NCI-H82 (cell line): ENCODE measurements around the gene ADAMTS6.

ENCODE experiments used
- DNase-seq: peaks from one replicate; lab custom pipeline; 2025; lab: John Stamatoyannopoulos, UW

ADAMTS6 gene

DNA sequence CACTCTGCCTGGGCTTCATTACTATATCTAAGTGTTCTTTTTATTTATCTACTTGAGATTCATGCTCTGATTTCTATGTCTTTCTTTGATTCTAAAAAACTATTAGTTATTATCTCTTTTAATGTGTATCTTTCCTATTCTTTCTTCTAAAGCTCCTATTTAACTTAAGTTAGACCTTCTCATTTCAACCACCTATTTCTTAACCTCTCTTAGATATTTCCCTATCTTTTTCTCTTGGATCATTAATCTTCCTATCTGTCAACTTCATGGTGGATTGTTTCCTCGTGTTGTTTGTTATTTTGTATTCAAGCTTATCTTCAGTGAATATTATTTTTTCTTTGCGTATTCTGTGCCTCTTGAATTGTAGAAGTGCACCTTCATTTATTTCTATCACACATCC is 202.1 kb downstream of the ADAMTS6 start:
- DNase-seq = no peak

DNA sequence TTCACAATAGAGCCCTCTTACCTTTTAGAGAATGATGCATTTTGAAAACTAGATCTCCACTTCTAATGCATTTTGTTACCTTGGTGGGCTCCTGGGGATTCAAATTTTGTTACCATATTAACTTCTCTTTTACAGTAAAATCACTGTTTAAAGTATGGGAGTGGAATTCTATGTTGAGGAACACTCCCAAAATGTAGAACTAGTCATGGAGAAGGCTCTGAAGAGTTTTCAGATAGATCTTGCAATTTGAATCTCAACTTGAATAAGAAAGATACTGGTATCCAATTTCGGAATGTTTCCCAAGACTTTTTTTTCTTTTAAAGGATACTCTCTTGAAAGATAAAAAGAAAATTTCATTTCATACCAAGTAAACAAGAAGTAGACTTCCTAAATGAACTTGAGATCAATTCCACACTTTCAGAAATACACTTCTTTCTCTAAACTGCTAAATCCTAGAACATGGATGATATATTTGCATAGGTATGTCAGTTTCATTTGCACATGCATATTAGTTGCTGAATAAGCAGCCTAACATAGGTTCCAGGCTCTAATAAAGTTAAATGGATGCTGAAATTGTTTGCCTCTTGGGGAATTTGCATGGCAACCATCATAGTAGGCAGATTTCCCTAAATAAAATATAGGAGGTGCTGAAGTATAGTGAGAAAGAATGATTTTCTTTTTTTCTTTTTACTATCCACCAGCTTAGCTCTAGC is 205.4 kb downstream of the ADAMTS6 start:
- no peak for DNase-seq

DNA sequence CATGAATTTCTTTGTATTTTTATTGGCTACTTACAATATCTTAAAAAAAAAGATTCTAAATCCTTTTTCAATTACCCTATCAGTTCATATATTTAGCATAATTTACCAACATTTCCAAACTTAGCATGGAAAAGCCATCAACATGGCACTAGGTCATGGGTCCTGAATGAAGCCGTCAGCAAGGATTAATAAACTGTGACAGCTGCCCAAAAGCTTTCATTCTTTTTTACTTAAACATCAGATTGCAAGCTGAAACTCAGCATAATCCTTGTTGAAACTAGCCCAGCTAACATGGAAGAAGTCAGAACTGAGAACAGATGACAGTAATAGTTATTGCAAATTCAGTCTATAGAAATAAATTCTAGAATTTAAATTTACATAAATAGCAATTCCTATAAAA is 209.8 kb downstream of the ADAMTS6 start:
- DNase-seq = no peak

DNA sequence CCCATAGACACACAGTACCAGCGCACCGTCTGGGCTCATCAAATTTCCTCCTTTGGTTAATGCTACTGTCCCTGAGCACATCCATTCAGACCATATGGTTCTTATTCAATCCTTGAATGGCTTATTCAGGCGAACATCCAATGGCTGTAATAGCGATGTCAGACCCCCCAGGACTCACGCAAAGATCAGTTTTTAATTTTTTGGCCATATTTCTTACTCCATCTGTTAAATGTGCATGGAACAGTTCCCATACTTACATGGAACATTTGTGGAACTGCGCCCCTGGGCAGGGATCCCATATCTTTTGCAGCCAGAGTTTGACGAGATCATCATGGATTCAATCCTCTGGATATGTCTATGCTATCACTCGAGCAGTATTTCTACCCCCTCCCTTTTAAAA is 213.2 kb downstream of the ADAMTS6 start:
- peak; percentile 76 for DNase-seq

DNA sequence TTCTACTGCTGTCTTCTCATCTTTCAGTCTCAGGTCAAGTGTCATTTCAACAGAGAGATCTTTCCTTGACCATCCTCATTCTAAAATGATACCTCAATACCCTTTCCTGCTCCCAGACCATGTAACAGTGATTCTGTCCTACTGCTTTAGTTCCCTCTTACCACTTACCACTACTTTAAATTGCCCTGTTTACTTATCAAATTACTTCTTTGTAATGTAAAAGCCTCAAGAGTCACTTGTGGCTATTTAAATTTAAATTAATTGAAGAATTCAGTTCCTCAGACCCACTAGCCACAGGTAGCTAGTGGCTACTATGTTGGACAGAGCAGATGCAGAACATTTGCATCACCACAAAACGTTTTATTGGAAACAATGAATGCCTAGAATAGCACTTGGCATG is 217.3 kb downstream of the ADAMTS6 start:
- DNase-seq = no peak

DNA sequence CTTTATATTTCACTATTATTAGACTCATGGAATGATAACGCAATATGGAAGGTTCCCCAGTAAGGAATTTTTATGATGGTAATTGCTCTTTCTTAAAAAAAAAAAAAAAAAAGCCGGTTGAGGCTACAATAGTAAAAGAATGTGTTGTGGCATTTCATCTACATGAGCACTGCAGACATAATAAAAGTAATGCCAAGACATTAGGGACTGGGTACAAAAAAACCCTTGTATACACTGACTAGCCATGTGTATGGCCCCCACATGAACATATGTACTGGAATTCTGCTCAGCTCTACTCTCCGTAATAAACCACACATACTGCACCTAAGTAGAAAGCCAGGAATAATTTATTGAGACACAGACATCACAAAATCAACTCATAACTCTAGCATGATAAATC is 218.4 kb downstream of the ADAMTS6 start:
- DNase-seq = no peak

DNA sequence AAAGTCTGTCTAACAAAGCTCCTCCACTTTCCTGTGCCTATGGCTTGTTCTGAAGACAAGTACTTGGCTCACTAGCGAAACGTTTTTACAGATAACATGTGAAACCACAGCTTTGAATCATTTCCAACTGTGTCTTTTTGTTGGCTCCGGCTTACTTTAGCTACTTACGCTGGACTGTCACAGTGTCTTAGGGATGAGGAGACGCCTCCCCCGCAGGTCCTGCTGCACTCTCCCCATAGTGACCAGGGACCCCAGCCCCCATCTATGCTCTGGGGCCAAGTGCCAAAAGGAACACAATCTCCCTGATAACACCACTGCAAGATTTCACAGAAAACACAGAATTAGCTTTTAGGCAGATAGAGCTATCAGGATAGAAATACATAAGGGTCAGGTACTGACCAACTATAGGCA is 219.1 kb downstream of the ADAMTS6 start:
- no peak for DNase-seq

DNA sequence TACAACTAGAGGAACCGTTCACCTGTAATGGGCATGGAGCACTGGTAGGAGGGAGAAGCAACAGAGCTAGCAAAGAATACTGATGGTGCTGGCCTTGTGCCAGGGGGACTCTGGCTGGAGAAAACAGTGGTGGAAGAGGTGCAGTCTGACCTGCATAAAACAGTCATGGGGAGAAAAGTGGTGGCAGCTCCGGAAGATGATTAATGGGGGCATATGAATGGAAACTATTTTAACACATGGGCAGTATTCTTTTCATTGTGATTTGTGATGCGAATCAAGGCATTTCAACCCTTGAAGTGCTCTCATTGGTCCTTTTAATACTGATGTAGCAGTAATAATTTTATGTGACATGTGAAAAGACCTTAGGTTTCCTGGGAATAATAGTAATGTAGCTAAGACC is 219.6 kb downstream of the ADAMTS6 start:
- peak; percentile 0 for DNase-seq

DNA sequence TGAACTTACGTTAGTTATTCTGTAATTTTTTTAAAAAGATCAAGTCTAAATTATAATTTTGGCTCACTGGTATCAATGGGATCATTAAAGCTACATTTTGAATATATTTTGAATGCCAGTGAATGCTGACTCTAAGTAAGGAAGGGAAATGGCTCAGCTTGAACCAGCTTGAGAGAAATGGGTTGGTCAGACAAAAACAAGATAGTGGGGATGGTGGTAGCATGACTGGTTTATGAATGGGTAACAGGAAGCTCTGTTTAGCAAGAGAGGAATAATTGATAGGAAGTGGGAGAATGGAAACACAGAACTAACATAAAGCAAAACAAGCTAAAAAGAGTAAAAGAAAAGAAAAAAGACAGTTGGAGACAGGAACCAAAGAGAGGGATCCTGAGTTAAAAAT is 220.2 kb downstream of the ADAMTS6 start:
- DNase-seq = no peak

DNA sequence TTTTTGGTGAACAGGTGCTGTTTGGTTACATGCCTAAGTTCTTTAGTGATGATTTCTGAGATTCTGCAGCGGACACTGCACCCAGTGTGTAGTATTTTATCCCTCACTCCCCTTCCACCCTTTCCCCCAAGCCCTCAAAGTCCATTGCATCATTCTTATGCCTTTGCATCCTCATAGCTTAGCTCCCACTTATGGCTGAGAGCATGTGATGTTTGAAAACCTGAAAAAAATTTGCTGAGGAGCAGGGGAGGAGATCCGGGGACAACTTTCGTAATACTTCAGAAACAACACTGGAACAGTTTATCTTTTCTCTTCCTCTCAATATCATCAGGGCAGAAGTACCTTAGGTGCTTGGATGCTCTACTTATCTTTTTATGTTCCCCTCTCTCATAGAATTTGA is 226.4 kb downstream of the ADAMTS6 start:
- no peak for DNase-seq

DNA sequence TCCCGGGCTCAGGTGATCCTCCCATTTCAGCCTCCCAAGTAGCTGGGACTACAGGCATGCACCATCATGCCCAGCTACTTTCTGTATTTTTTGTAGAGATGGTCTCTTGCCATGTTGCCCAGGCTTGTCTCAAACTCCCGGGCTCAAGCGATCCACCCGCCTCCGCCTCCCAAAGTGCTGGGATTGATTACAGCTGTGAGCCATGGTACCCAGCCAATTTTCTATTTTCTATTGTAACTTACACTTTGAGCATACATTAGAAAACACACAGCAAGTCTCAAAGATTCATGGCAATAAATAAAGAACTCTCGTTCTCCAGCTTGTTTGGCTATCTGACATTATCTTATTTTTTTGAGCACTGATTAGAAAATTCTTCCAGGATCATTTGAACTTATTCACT is 228.7 kb downstream of the ADAMTS6 start:
- DNase-seq = no peak

DNA sequence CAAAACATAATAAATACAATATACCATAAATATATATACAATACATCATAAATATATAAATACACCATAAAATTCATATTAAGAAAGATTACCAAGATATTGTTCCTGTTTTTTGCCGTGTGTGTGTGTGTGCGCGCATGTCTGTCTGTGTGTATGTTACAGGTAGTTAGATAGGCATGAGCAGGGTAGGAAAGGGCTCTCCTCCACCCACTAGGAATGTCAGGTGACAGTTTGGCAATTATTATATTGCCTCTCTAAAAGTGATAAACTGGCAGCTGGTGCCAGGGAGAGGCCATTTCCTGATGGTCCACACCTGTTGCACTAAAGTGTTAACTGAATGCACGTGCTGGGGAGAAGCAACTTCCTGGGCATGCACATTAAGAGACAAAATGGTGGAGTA is 232.8 kb downstream of the ADAMTS6 start:
- no peak for DNase-seq

DNA sequence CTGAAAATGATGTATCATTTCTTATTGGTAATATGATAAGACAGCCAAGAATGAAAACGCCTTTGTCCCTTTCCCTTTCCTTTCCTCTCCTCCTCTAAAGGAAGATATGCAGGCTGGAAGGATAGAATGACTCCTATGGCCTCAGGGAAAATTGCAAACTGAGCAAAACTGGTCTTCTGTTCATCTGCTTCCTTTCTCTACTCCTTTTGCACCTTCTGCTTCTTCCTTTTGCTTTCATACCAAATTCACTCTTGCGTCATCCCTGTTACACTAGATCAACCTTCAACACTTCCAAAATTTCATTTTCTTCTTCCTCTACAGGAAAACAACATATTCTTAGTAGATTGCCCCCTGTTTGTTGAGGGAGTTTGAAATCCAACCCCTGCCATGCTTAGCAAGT is 234.1 kb downstream of the ADAMTS6 start:
- no peak for DNase-seq

DNA sequence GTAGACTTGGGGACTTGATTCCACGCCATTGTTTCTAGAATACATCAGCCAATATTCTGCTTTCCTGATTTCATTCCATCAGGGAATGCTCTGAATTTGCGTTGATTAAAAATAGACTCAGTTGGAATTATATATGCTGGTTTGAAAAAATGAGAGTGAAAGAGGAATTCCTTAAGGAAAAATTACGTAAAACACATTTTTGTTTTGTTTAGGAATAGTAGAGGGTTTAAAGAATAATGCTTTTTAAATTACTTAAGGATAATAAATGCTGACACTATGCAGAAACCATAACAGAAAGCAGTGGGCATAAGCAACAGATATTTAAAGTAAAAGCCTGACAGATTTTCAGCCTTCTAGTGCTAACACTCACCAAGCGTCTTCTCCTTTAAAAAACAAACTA is 235.0 kb downstream of the ADAMTS6 start:
- DNase-seq = no peak

DNA sequence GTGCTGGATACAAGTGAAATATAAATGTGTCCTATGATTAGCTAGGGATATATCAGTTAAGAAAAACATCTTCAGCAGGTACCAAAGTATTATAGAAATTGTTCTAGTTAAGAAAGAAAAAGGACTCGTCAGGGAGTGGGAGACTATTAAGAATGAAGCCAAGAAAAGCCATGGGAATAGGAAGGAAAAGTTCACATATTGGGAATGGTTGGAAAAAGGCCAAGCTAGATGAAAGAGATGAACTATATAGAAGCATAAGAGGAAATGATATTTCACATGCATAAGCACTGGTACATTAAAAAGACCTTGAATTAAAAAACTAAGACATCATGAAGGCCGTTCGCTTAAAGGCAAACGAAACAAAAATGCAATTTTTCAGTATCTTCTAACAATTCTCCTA is 237.7 kb downstream of the ADAMTS6 start:
- DNase-seq = no peak

DNA sequence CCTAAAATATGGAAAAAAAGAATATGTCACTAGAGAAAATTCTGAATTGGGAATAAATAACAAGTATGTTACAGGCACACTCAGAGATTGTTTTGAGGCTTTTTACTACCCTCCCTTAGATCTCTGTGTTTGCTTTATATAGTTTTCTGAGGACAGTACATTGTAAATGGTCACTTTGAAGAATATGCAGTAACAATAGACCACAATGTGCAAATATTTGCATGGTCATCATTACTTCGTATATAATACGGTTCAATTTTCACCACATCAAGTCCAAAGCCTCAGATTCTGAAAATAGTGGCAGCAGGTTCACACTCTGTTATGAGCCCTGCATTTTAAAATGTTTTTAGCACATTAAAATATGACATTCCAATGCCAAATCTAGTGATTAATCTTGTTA is 238.6 kb downstream of the ADAMTS6 start:
- DNase-seq = no peak

DNA sequence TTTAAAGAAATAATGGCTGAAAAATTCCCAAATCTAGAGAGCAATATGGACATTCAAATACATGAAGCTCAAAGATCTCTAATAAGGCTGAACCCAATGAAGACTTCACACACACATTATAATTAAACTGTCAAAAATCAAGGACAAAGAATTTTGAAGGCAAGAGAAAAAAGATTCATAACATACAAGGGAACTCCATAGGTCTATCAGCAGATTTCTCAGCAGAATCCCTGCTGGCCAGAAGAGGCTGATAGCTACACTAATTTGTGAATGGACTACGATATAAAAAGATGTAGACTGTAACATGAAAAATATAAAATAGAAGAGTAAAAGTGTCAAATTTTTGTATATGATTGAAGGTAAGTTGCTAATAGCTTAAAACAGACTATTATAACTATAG is 251.9 kb downstream of the ADAMTS6 start:
- no peak for DNase-seq

DNA sequence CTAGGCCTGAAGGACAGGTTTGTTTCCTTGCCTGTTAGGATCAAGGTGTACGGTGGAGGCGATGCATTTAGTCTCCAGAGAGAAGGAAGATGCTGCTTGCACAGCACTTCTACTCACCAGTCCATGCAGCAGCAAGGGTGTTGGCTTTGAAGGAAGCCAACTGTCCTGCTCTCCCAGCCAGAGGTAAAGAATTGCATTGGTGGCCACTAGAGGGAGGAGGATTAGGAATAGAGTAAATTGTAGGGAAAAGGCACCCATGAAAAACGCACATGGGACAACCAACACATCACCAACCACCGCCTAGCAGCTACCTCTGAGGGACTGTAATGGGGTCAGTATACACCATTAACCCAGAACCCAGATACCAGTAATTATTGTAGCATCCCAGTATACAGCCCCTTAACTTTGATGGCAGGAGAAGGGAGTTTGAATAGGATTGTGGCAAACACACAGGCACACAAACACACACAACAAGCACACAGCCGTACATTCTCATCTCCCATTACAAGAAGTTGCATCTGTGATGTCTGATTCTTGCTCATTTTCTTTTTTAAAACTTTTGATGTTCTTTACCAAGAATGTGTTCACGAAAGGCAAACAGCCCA is 267.7 kb downstream of the ADAMTS6 start:
- DNase-seq = peak; percentile 66

DNA sequence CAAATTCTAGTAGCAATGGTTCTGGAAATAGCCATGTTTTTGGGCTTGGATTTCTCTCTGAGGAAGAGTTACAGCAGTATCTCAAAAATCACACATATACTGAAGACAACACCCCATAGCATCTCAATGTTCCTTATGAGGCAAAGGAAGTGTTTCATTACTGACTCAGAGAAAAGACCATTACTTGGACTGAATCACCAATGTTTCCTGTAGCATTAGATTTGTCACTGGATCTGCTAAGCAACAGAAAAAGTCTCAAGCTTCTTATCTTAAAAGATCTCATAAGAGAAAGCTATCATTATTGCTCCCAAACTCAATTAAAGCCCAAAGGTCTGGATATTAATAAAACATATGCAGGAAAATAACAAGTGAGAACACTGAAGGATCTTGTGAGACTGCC is 272.4 kb downstream of the ADAMTS6 start:
- no peak for DNase-seq

DNA sequence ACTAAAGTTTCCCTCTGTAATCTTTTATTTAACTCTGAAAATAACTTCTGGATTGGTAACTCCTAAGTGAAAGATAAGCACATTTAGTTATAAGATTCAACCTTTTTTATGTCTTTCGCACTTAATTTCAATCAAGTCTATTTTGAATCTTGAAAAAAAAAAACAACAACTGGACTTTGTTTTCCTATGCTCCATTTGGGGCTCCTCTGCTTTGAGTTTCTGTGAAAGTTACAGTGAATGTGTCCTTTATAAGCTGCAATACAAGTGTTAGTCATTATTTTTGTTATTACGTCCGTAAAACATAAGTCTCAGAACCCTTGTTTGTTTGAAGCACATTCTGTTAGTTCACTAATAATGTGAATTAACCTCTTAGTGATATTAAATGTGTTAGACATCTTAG is 276.8 kb downstream of the ADAMTS6 start:
- DNase-seq = no peak

DNA sequence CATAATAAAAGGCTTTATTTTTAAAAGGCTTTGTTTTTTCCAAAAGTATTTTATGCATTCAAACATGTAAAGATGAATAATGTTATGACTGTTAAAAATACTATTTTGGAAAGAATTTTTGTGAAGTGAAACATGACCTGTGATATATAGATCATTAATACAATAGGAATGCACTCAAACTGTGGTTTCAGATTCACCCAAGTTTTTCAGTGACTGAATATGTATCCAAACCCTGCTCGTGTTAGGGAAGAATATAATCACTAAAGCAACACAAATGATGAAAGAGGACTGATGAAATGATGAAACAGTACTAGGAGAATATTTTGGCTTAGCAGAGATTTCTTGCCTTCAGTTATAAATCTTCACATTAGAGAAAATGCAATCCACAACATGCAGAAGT is 278.0 kb downstream of the ADAMTS6 start:
- no peak for DNase-seq

DNA sequence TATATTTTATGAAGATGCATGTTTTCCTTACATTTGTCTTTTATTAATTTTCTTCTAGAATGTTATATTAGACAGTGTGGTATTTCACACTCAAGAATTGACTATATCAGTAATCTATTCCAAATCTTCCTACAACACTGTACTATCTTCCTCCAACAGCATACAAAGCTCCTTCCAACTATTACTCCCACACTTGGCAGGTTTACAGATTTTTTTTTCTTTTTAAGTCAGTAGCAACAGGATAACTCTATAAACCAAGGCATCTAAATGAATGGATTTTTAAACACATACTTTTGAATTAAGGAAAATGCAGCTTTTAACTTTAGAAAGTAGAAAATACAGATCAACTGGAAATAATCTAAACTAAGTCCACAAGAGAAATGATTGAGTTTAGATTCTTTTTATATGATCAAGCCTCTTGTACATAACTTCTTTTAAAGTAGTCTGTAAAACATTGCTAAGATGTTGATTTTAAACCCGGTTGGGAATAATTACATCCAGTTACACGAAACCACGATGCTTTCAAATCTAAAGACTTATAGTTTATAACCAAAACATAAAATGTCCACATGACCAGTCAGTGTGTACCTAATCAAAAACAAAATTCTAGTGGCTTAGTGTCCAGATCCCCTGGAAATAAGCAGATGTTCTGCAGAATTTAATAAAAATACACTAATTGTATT is 281.6 kb downstream of the ADAMTS6 start:
- no peak for DNase-seq

DNA sequence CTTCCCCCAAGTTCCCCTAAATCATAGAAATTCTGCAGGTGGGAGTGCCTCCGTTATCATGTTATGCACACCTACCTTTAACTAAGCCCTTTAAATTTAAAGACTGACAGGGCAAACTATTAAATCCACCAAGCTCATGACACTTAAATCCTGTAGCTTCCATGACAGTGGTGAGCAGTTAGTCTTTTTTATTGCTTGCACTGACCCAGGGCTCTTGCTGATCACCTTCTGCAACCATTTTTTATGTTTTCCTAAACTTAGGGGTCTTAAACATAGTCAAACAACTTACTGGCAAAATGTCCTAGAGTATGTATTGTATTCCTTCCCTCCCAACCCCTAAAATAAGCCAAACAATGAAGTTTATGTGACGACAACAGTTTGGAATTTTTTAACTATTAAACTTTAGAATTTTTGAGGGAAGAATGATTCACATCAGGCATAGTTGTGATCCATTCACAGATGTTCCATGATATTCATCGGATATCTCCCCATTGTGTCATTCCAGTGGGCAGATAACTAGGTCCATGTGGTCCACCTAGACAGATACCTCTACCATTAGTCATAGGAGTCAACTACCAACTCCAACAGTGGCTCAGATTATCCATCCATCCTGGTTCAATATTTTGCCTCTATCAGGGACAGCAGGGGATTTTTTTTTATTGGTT is 283.1 kb downstream of the ADAMTS6 start:
- no peak for DNase-seq
